Neural cell (in vitro differentiated cells): ENCODE data around the gene DCAF6. TPM values are rescaled to one million over a fixed set of nuclear protein-coding genes. Genes with fewer than 3 reads are reported as not detected.

Source experiments
- H2AFZ ChIP-seq: fragments of 200-600, 300-800 bp; sonication (generic), shearing (Covaris generic); 2 replicates; pipeline ENCODE4 v1.6.0; 2014; ENCODE audit warnings: low read depth, mild to moderate bottlenecking, antibody characterized with exemption, low read length, moderate library complexity
- H3F3A ChIP-seq: fragments of 200-600 bp; shearing (Covaris generic); 2 replicates; pipeline ENCODE4 v1.6.1; 2016; ENCODE audit warnings: mild to moderate bottlenecking, moderate library complexity, mixed read lengths, antibody characterized with exemption, low read length; ENCODE audit not compliant: insufficient read depth, poor library complexity, severe bottlenecking
- H3K27ac ChIP-seq: fragments of 200-600, 300-800 bp; sonication (generic), shearing (Covaris generic); 2 replicates; pipeline ENCODE4 v1.5.1; 2014; ENCODE audit warnings: mild to moderate bottlenecking, low read length, moderate library complexity
- H3K27me3 ChIP-seq: fragments of 300-800, 200-600 bp; sonication (generic), shearing (Covaris generic); 2 replicates; pipeline ENCODE4 v1.6.0; 2014; ENCODE audit warnings: mild to moderate bottlenecking, low read depth, low read length, moderate library complexity; ENCODE audit not compliant: insufficient read depth
- H3K36me3 ChIP-seq: fragments of 300-800, 200-600 bp; sonication (generic), shearing (Covaris generic); 2 replicates; pipeline ENCODE4 v1.5.1; 2014; ENCODE audit warnings: mild to moderate bottlenecking, antibody characterized with exemption, low read length, moderate library complexity; ENCODE audit not compliant: insufficient read depth
- H3K4me2 ChIP-seq: fragments of 300-800, 200-600 bp; sonication (generic), shearing (Covaris generic); 2 replicates; pipeline ENCODE4 v1.6.0; 2014; ENCODE audit warnings: mild to moderate bottlenecking, low read length
- H3K4me3 ChIP-seq: fragments of 300-800, 200-600 bp; sonication (generic), shearing (Covaris generic); 2 replicates; pipeline ENCODE4 v1.5.1; 2014; ENCODE audit warnings: mild to moderate bottlenecking, low read length, moderate library complexity
- H3K79me2 ChIP-seq: fragments of 200-600 bp; shearing (Covaris generic); replicated peaks from 2 replicates; pipeline ENCODE4 v1.6.0; 2014; ENCODE audit warnings: mild to moderate bottlenecking, low read length, moderate library complexity; ENCODE audit not compliant: insufficient read depth
- H3K9ac ChIP-seq: fragments of 300-800, 200-600 bp; sonication (generic), shearing (Covaris generic); 2 replicates; pipeline ENCODE4 v1.6.1; 2016; ENCODE audit warnings: mild to moderate bottlenecking, low read length, mixed read lengths
- H3K9me2 ChIP-seq: fragments of 200-600 bp; shearing (Covaris generic); 2 replicates; pipeline ENCODE4 v1.6.1; 2016; ENCODE audit warnings: mild to moderate bottlenecking, low read length, mixed read lengths; ENCODE audit not compliant: insufficient read depth
- H3K9me3 ChIP-seq: fragments of 200-600, 300-800 bp; sonication (generic), shearing (Covaris generic); 2 replicates; pipeline ENCODE4 v1.6.1; 2016; ENCODE audit warnings: mild to moderate bottlenecking, mixed run types, low read length, moderate library complexity, mixed read lengths
- H4K20me1 ChIP-seq: fragments of 200-600 bp; shearing (Covaris generic); 2 replicates; pipeline ENCODE4 v1.6.1; 2016; ENCODE audit warnings: mild to moderate bottlenecking, mixed run types; ENCODE audit not compliant: insufficient read depth
- CTCF ChIP-seq: fragments of 450-650 bp; IDR thresholded peaks from 2 replicates; pipeline ENCODE4 v1.5.1; 2014; ENCODE audit warnings: antibody characterized with exemption, mild to moderate bottlenecking, moderate library complexity; ENCODE audit not compliant: poor library complexity, severe bottlenecking
- EP300 ChIP-seq: fragments of 450-650 bp; conservative IDR thresholded peaks from 2 replicates; pipeline ENCODE4 v1.6.1; 2014; ENCODE audit warnings: antibody characterized with exemption, mild to moderate bottlenecking, moderate library complexity; ENCODE audit not compliant: poor library complexity, severe bottlenecking
- EZH2 ChIP-seq: fragments of 200-600, 300-800 bp; shearing (Covaris generic), sonication (generic); IDR thresholded peaks from 2 replicates; pipeline ENCODE4 v1.6.1; 2014; ENCODE audit warnings: antibody characterized with exemption, low read length, borderline replicate concordance, mild to moderate bottlenecking; ENCODE audit not compliant: insufficient read depth, poor library complexity, severe bottlenecking
- MXI1 ChIP-seq: fragments of 450-650 bp; conservative IDR thresholded peaks from 2 replicates; pipeline ENCODE4 v1.6.1; 2014; ENCODE audit warnings: antibody characterized with exemption, mild to moderate bottlenecking; ENCODE audit not compliant: poor library complexity, severe bottlenecking
- POLR2AphosphoS5 ChIP-seq: IDR thresholded peaks from 2 replicates; pipeline ENCODE4 v1.6.1; 2012
- RAD21 ChIP-seq: fragments of 450-650 bp; conservative IDR thresholded peaks from 2 replicates; pipeline ENCODE4 v1.6.1; 2014; ENCODE audit warnings: antibody characterized with exemption, mild to moderate bottlenecking, moderate library complexity
- REST ChIP-seq: IDR thresholded peaks from 2 replicates; pipeline ENCODE4 v1.6.1; 2012; ENCODE audit warnings: borderline replicate concordance
- SMC3 ChIP-seq: fragments of 450-650 bp; conservative IDR thresholded peaks from 2 replicates; pipeline ENCODE4 v1.6.1; 2014; ENCODE audit warnings: antibody characterized with exemption, mild to moderate bottlenecking, moderate library complexity; ENCODE audit not compliant: poor library complexity
- TAF1 ChIP-seq: IDR thresholded peaks from 2 replicates; pipeline ENCODE4 v1.6.1; 2012; ENCODE audit warnings: low read depth
- polyA plus RNA-seq: library from polyadenylated mRNA; depleted of rRNA; stranded (reverse); fragments of >200 nt; gene quantifications from 2 replicates; pipeline ENCODE4 v1.2.3, GENCODE V29; 2014

Gene DCAF6
- polyA plus RNA-seq, 1 donor from 2014 or later: 44.8 TPM

- H3K27me3 ChIP-seq: no peaks in the 10 kb centered on the region
- no peaks in the 10 kb centered on the region for H3K36me3 ChIP-seq
- H3K79me2 ChIP-seq: no peaks in the 10 kb centered on the region
- H3K9ac ChIP-seq: no peak overlapping the region
- no peaks in the 10 kb centered on the region for H3K9me2 ChIP-seq
- no peak overlapping the region for H3K27ac ChIP-seq
- no peak overlapping the region for H3K4me3 ChIP-seq
- no peaks in the 10 kb centered on the region for H3K9me3 ChIP-seq
- no peaks in the 10 kb centered on the region for H4K20me1 ChIP-seq
- no peak overlapping the region for H3K4me2 ChIP-seq
- TF ChIP-seq POLR2AphosphoS5: no peak
- TF ChIP-seq RAD21: no peak
- no peak for TF ChIP-seq SMC3
- no peak for TF ChIP-seq REST
- no peak for TF ChIP-seq CTCF
- no peak for TF ChIP-seq EP300
- no peak for TF ChIP-seq TAF1
- TF ChIP-seq MXI1: no peak
- TF ChIP-seq EZH2: no peak
- no peak overlapping the region for H2AFZ ChIP-seq
- no peaks in the 10 kb centered on the region for H3F3A ChIP-seq
Measured at GRCh38 chr1:167994560-167994959, 58.1 kb downstream of the DCAF6 start.

GRCh38 chr1:167995038-167995437, 58.6 kb downstream of the DCAF6 start:
- no peak overlapping the region for H3K4me2 ChIP-seq
- H3K36me3 ChIP-seq: no peaks in the 10 kb centered on the region
- no peaks in the 10 kb centered on the region for H3K27me3 ChIP-seq
- TF ChIP-seq EP300 (no peak), CTCF (no peak), REST (no peak), EZH2 (no peak), TAF1 (no peak), RAD21 (no peak), MXI1 (no peak), SMC3 (no peak), POLR2AphosphoS5 (no peak)
- H3K4me3 ChIP-seq: no peak overlapping the region
- no peak overlapping the region for H3K9ac ChIP-seq
- H3K79me2 ChIP-seq: no peaks in the 10 kb centered on the region
- no peaks in the 10 kb centered on the region for H3K9me2 ChIP-seq
- no peaks in the 10 kb centered on the region for H3F3A ChIP-seq
- no peaks in the 10 kb centered on the region for H4K20me1 ChIP-seq
- H3K27ac ChIP-seq: no peak overlapping the region
- H3K9me3 ChIP-seq: no peaks in the 10 kb centered on the region
- no peak overlapping the region for H2AFZ ChIP-seq
